Activated CD4-positive, CD25-positive, alpha-beta regulatory T cell (primary cell): ENCODE data around the gene POU5F1.

ENCODE experiments used
- DNase-seq, 4 experiments: peaks; one replicate each; lab custom pipeline; 2025; lab: John Stamatoyannopoulos, UW

POU5F1 gene

GRCh38 chr6:31140643-31141042 is 29.8 kb downstream of the POU5F1 start:
- DNase-seq = no peak

- no peak for DNase-seq
These were observed 30.9 kb downstream of the POU5F1 start for GRCh38 chr6:31139599-31139998.

DNA sequence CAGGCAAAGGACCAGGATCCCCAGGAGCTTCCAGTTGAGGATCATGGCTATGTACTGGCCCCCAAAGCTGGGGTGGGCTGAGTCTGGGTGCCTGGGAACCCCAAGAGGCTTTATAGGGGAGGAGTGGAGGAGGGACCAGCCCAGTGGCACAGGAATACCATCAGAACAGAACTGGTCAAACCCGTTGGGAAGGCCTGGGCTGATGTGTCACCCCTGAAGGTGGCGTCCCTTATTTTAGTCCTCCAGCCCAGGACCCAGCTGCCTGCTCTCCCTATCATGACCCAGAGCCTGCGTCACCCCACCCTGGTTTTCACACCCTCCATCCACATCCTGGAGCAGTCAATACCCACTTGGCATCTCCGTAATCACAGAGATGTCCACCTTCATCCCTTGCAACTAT is 31.5 kb downstream of the POU5F1 start, which contains the start of gene PSORS1C2:
TSS of gene PSORS1C2 (minus strand) at position 85 of the 400 bp plus-strand sequence. CDS start at position 45, 40 bp downstream.
- no peak for DNase-seq

DNA sequence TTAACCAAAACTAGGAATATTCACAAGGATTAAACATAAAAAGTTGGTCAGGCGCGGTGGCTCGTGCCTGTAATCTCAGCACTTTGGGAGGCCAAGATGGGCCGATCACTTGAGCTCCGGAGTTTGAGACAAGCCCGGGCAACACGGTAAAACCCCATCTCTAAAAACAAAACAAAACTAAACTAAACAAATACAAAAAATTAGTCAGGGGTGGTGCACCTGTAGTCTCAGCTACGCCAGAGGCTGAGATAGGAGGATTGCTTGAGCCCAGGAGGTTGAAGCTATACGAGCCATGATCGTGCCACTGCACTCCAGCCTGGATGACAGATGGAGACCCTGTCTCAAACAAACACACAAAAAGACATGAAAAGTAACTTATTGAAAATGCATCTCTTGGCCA is 34.8 kb downstream of the POU5F1 start:
- no peak for DNase-seq

GRCh38 chr6:31132806-31133205 is 37.7 kb downstream of the POU5F1 start:
- no peak for DNase-seq

DNA sequence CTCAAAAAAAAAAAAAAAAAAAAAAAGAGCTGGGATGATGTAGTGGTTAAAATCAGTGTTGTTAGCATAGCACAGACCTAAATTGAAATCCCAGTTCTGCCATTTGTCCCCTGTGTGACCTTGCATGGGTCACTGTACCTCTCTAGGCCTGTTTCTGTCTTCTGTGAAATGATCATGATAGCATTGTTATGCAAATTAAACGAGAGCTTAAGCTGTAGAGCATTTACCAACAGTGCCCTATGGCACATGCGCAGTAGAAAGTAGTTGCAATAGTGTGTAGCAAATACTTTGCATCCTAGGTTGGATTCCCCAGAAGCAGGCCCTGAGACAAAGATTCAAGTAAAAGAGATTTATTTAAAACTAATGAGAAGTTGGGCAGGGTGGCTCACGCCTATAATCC is 38.9 kb downstream of the POU5F1 start:
- DNase-seq = no peak

- DNase-seq = no peak
These were observed 39.7 kb downstream of the POU5F1 start for GRCh38 chr6:31130751-31131150.

- DNase-seq = no peak
These were observed 41.4 kb downstream of the POU5F1 start for GRCh38 chr6:31129130-31129529.

- DNase-seq = peak; percentile 36 to 67 (median 60)
These were observed 42.3 kb downstream of the POU5F1 start for GRCh38 chr6:31128093-31128676.

DNA sequence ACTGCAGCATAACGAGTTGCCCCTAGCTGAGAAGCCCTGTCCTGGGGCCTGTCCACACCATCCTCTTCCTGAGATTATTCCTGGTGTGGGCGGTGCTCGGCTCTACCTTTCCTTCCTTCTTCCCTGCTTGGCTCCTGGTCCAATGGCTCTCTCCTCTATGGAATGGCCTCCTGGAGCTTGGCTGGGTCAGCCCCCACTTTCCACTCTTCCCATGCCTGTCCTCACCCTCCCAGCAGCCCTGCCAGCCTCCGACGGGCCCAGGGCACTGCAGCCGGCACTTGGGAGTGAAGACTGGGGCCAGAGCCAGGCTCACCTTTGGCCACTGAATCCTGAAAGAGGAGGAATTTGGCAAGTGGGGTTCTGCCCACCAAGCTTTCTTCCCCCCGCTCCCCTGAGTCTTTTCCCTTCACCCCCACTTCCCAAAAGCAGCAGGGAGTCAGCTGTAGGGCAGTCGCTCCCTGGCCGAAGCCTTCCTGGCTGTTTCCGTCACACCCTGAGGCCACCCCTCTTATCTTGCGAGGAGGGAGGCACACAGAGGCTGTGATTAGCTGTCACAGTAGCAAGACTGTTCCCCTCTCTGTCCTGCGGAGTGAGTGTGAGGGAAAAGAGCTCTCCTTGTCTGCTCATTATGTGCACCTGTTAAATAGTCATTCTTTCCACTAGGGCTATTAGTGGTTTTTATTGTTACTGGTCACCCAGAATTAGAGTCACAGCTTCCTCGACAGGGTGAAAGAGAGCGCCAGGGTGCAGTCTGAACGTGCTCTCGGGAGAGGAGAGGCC is 43.9 kb downstream of the POU5F1 start:
- DNase-seq = no peak

DNA sequence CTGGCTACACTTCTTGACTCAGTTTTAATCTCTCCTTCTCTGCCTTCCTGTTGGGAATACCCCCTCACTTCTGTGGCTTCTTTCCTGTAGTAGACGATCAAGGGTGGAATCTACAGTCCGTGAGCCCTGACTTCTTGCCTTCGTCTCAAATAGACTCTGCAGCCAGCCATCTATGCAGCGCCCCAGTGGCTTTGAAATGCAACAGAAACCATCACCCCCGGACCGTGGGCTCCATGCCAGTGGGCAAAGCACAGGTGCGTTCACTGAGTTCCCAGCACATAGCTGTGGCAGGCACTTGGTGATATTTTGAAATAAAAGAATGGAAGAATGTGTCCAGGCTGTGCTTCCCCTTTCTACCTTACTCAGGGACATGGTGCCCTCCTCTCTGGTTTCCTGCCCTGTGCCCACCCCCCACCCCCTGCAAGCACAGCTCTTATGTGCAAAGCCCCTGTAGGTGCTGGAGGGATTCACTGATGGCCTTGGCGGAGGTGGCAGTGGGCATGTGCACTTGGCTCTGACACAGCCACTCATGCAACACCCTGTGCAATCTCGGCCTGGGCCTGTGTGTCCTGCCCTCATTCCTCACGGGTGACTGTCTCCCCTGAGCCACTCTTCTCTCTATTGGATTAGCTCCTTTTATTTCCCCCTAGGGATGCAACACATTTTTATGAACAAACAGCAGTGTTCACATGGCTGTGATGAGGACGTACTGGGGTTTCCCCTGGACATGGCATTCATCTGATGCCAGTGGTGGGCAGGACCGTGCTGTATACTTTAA is 44.7 kb downstream of the POU5F1 start:
- no peak for DNase-seq

GRCh38 chr6:31125162-31125561 is 45.3 kb downstream of the POU5F1 start:
- no peak for DNase-seq

DNA sequence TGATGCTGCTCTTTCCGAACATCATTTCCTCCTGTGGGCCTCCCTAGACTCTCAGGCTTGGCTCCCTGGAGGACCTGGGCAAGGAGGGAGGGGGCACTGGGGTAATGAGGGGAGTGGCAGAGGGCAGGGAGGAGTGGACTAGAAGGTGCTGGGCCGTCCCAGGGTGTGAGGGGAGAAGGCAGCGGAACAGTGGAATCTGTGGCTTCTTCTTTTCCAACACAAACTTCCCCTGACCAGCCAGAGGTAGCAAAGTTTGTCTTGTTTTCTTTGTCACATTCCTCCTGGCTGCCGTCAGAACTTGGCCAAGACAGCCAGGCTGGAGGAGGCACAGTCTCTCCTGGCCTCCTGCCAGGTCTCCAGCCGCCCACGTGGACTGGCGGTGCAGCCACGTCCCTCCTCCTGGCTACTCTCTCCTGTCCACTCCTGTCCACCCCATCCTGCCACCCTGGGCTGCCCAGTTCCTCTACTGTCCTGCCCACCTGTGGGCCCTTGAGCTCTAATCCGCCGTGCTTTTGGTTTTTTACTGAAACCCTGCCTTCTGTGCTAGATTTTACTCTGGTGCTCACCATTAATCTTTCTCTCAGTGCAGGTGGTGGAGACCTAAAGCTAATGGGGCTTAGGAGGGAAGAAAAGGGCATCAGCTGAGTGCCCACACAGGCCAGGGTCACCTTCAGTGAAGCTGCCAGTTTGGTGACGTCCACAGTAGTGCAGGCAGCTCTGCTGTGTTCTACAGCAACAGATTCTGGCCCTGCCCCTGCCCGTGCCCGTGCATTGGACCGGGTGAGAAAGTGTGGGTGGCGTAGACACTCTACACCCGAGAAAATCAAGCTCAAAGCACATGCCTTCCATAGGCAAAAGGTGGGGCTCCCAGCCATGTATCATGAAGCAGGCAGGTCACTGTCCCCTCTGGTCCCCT is 47.4 kb downstream of the POU5F1 start:
- DNase-seq = no peak

DNA sequence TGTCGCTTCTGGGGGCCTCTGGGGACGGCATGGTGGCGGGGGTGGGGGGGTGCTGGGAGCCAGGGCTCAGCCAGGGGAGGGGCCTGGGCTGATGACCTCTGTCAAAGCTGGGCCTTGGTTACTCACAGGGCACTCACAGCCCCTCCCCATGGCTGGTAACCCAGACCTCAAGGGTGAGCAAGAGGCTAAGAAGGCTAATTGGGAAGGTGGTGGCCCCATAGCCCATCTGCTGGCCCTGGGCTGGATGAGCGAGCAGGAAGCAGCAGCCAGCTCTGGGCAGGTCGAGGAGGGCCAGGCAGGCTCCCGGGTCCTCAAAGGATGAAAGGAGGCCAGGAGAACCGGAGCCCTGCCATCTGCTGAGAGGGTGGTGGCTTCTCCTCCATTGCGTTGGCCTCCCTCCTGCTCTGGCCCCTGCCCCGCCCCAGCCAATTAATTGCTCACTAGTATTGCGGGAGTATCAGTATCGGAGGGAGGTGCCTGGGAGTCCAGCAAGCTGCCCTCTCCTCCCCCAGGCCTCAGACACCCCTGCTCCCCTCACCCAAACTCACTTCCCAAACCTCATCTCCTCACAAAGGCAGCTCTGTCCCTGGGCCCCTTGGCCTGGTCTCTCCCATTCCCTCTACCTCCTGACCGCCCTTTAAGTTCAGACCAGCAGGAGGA is 49.2 kb downstream of the POU5F1 start:
- no peak for DNase-seq

DNA sequence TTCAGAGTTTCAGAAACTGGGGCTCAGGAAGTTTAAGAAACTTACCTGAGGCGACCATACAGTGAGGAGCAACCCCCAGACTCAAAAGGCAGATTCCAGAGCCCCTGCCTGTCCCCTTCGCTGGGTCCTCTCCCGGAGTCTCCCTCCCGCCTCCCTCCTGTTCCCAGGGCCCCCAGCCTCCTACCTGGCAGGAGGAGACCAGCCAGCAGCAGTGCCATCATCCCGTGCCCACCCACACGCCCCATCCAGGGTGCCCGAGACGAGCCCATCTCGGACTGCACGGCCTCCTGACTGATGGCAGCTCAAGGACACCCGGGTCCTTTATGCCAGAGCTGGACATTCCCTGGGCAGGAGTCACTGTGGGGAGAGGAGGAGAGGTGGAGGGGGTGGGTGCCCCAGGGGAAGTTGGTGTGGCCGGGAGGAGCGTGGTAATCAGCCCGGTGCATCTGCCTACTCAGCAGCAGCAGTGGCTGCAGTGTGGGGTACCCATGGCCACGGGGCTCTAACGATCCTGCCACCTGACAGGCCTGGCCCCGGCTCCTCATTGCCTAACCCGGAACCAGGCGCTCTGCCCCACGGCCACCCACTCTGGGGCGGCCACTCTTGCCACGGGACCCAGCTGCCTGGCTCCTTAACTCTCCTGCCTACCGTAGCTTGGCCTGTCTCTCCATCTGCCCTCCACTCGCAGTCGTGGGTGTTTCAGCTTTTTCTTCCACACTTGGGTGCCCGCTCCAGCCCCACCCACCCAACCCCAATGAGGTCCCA is 50.1 kb downstream of the POU5F1 start, which contains the start of gene CDSN:
TSS of gene CDSN (minus strand) at position 296 of the 765 bp plus-strand sequence. CDS start at position 269, 27 bp downstream.
- no peak for DNase-seq

DNA sequence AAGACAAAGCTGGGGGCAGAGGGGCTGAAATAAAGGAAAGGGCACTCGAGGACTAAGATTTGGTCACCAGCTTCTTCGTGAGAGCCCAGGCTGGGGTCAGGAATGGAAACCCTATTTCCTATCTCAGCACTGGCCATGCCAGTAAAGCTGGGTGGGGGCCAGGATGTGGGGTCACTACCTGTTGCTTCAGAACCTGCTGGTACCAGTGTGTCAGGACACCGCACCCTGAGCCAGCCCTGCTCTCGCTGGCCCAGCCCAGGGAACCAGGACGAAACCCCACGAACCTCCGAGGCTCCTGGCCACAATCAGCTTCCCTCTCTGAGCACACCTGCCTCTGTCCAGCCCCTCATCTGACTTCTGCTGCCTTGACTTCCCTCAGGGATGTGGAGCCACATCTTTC is 52.3 kb downstream of the POU5F1 start:
- no peak for DNase-seq

- DNase-seq = no peak
These were observed 53.7 kb downstream of the POU5F1 start for GRCh38 chr6:31116661-31117385.

DNA sequence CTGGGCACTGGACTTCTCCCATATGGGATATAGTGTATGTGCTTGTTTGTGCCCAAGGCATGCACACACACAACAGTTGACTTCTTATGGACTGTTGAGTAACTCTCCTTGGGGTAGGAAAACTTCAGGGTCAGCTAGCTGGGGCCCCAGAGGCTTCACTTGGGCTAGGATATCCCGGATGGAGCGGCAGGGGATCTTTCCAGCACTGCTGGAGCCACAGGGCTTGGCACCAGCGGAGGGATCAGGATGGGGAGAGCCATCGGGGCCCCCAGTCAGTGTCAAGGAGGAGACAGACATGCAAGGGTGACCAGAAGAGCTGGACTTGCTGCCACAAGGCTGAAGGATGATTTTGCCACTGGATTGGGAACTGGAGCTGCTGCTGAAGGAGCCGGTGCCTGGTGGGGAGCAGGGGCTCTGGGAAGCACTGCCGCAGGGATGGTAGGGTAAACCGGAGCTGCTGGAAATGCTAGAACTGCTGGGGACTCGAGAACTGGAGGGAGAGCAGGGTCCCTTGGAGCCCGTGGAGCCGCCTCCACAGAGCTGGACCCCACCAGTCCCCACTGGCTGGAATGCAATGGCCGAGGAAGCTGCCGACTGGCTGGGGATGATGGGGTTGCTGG is 54.4 kb downstream of the POU5F1 start:
- no peak for DNase-seq
